DOHH2 (cell line): ENCODE results near the gene CYB5RL.

ENCODE experiments used
- H3F3A ChIP-seq: fragments of 200-600 bp; sonication (generic), shearing (Covaris generic); 2 replicates; pipeline ENCODE4 v1.6.0; 2016; ENCODE audit warnings: antibody characterized with exemption, mild to moderate bottlenecking; ENCODE audit not compliant: control insufficient read depth, insufficient read depth
- H3K27ac ChIP-seq: fragments of 200-600 bp; sonication (generic); 2 replicates; pipeline ENCODE4 v1.5.1; 2014; ENCODE audit warnings: low read depth, mild to moderate bottlenecking, low read length, moderate library complexity
- H3K27me3 ChIP-seq: fragments of 200-600 bp; sonication (generic); 2 replicates; pipeline ENCODE4 v1.6.1; 2014; ENCODE audit warnings: mild to moderate bottlenecking, low read length, mixed read lengths; ENCODE audit not compliant: control insufficient read depth
- H3K36me3 ChIP-seq: fragments of 200-600 bp; sonication (generic); 2 replicates; pipeline ENCODE4 v1.6.1; 2014; ENCODE audit warnings: mild to moderate bottlenecking, low read length, moderate library complexity, mixed read lengths; ENCODE audit not compliant: control insufficient read depth
- H3K4me1 ChIP-seq: fragments of 200-600 bp; sonication (generic); 2 replicates; pipeline ENCODE4 v1.6.1; 2014; ENCODE audit warnings: mild to moderate bottlenecking, low read length, mixed read lengths; ENCODE audit not compliant: control insufficient read depth
- H3K4me2 ChIP-seq: fragments of 200-600 bp; sonication (generic); 2 replicates; pipeline ENCODE4 v1.6.0; 2014; ENCODE audit warnings: mild to moderate bottlenecking, low read length, moderate library complexity
- H3K4me3 ChIP-seq: fragments of 200-600 bp; sonication (generic); 2 replicates; pipeline ENCODE4 v1.5.1; 2014; ENCODE audit warnings: mild to moderate bottlenecking, low read length, mixed read lengths
- H3K79me2 ChIP-seq: fragments of 200-600 bp; sonication (generic); 2 replicates; pipeline ENCODE4 v1.6.1; 2014; ENCODE audit warnings: mild to moderate bottlenecking, low read length, mixed read lengths; ENCODE audit not compliant: control insufficient read depth
- H3K9me2 ChIP-seq: fragments of 200-600 bp; sonication (generic); replicated peaks from 2 replicates; pipeline ENCODE4 v1.6.1; 2014; ENCODE audit warnings: mild to moderate bottlenecking, low read length, mixed read lengths; ENCODE audit not compliant: control insufficient read depth
- H3K9me3 ChIP-seq: fragments of 200-600 bp; sonication (generic); 2 replicates; pipeline ENCODE4 v1.6.1; 2014; ENCODE audit warnings: antibody characterized with exemption, low read length, mixed read lengths; ENCODE audit not compliant: control insufficient read depth, insufficient read depth
- H4K20me1 ChIP-seq: fragments of 200-600 bp; sonication (generic); 2 replicates; pipeline ENCODE4 v1.6.0; 2014; ENCODE audit warnings: low read depth, mild to moderate bottlenecking, antibody characterized with exemption, low read length, moderate library complexity; ENCODE audit not compliant: control insufficient read depth, insufficient read depth
- CTCF ChIP-seq: fragments of 200-600 bp; sonication (generic); IDR thresholded peaks from one replicate; pipeline ENCODE4 v1.5.1; 2014; ENCODE audit warnings: antibody characterized with exemption, mild to moderate bottlenecking, low read depth, low read length; ENCODE audit not compliant: poor library complexity, severe bottlenecking
- EZH2phosphoT487 ChIP-seq: fragments of 200-600 bp; sonication (generic); IDR thresholded peaks from 2 replicates; pipeline ENCODE4 v1.6.1; 2017; ENCODE audit warnings: borderline replicate concordance, mild to moderate bottlenecking, antibody characterized with exemption, low read length, moderate library complexity, mixed read lengths

CYB5RL gene

GRCh38 chr1:54225378-54225777 lies 25.5 kb upstream of the CYB5RL start:
- no peaks in the 10 kb centered on the region for H3K27me3 ChIP-seq
- no peak overlapping the region for H3K4me2 ChIP-seq
- no peak overlapping the region for H3K27ac ChIP-seq
- H4K20me1 ChIP-seq: no peaks in the 10 kb centered on the region
- TF ChIP-seq CTCF: no peak
- no peak for TF ChIP-seq EZH2phosphoT487
- H3K4me3 ChIP-seq: no peak overlapping the region
- no peaks in the 10 kb centered on the region for H3K9me2 ChIP-seq
- no peaks in the 10 kb centered on the region for H3K79me2 ChIP-seq
- H3K4me1 ChIP-seq: no peaks in the 10 kb centered on the region
- H3F3A ChIP-seq: no peaks in the 10 kb centered on the region
- H3K9me3 ChIP-seq: no peaks in the 10 kb centered on the region
- no peaks in the 10 kb centered on the region for H3K36me3 ChIP-seq

- Histone ChIP-seq H3K4me1 (no peaks in the 10 kb centered on the region), H3F3A (no peaks in the 10 kb centered on the region), H3K4me2 (no peak overlapping the region), H3K27ac (no peak overlapping the region), H3K9me3 (no peaks in the 10 kb centered on the region), H3K36me3 (peaks cover 5% of the 10 kb centered on the region), H3K9me2 (no peaks in the 10 kb centered on the region), H3K27me3 (no peaks in the 10 kb centered on the region), H3K79me2 (no peaks in the 10 kb centered on the region), H4K20me1 (no peaks in the 10 kb centered on the region), H3K4me3 (no peak overlapping the region)
- TF ChIP-seq CTCF (no peak), EZH2phosphoT487 (no peak)
Measured at GRCh38 chr1:54224233-54224632, 24.4 kb upstream of the CYB5RL start.

- no peak overlapping the region for H3K27ac ChIP-seq
- no peaks in the 10 kb centered on the region for H3K9me2 ChIP-seq
- H3K4me3 ChIP-seq: no peak overlapping the region
- H3F3A ChIP-seq: no peaks in the 10 kb centered on the region
- no peak for TF ChIP-seq CTCF
- no peak for TF ChIP-seq EZH2phosphoT487
- no peaks in the 10 kb centered on the region for H3K27me3 ChIP-seq
- no peak overlapping the region for H3K4me2 ChIP-seq
- no peaks in the 10 kb centered on the region for H3K79me2 ChIP-seq
- no peaks in the 10 kb centered on the region for H3K9me3 ChIP-seq
- H3K36me3 ChIP-seq: peaks cover 12% of the 10 kb centered on the region
- H3K4me1 ChIP-seq: no peaks in the 10 kb centered on the region
- no peaks in the 10 kb centered on the region for H4K20me1 ChIP-seq
Measured at GRCh38 chr1:54223441-54224202, 23.8 kb upstream of the CYB5RL start.
